COLO829 (cell line): ENCODE results near the gene CACNA2D3.

ENCODE experiments used
- DNase-seq: peaks from one replicate; pipeline ENCODE4 v3.0.0; 2012; ENCODE audit warnings: low spot score

The CACNA2D3 gene

GRCh38 chr3:55007971-55008370 is 885.6 kb downstream of the CACNA2D3 start:
- DNase-seq: no peak

- no peak for DNase-seq
Observed at GRCh38 chr3:55009372-55009771, 887.0 kb downstream of the CACNA2D3 start.

GRCh38 chr3:55012091-55012490 is 889.7 kb downstream of the CACNA2D3 start:
- no peak for DNase-seq

GRCh38 chr3:55013145-55013925 is 891.0 kb downstream of the CACNA2D3 start:
- no peak for DNase-seq

GRCh38 chr3:55014081-55014480 is 891.7 kb downstream of the CACNA2D3 start:
- no peak for DNase-seq

GRCh38 chr3:55014906-55015305 is 892.6 kb downstream of the CACNA2D3 start:
- no peak for DNase-seq

- no peak for DNase-seq
Observed at GRCh38 chr3:55017876-55018275, 895.5 kb downstream of the CACNA2D3 start.

GRCh38 chr3:55030938-55031337 is 908.6 kb downstream of the CACNA2D3 start:
- no peak for DNase-seq

- DNase-seq: no peak
Observed at GRCh38 chr3:55036883-55037577, 914.7 kb downstream of the CACNA2D3 start.

GRCh38 chr3:55042591-55042990 is 920.2 kb downstream of the CACNA2D3 start:
- no peak for DNase-seq

GRCh38 chr3:55044486-55044885 is 922.1 kb downstream of the CACNA2D3 start:
- DNase-seq: no peak

- no peak for DNase-seq
Observed at GRCh38 chr3:55059027-55059629, 936.8 kb downstream of the CACNA2D3 start.

- no peak for DNase-seq
Observed at GRCh38 chr3:55060896-55061719, 938.8 kb downstream of the CACNA2D3 start.

- DNase-seq: no peak
Observed at GRCh38 chr3:55061720-55062034, 939.3 kb downstream of the CACNA2D3 start.

GRCh38 chr3:55064164-55064563 is 941.8 kb downstream of the CACNA2D3 start:
- DNase-seq: no peak

GRCh38 chr3:55065331-55065730 is 943.0 kb downstream of the CACNA2D3 start:
- DNase-seq: no peak

- no peak for DNase-seq
Observed at GRCh38 chr3:55066551-55067047, 944.2 kb downstream of the CACNA2D3 start.

GRCh38 chr3:55069950-55070349 is 947.6 kb downstream of the CACNA2D3 start:
- DNase-seq: no peak

GRCh38 chr3:55074796-55075195 is 952.4 kb downstream of the CACNA2D3 start:
- no peak for DNase-seq

GRCh38 chr3:55075846-55076245 is 953.5 kb downstream of the CACNA2D3 start:
- no peak for DNase-seq

- no peak for DNase-seq
Observed at GRCh38 chr3:55077726-55078125, 955.4 kb downstream of the CACNA2D3 start.

- DNase-seq: no peak
Observed at GRCh38 chr3:55078876-55079275, 956.5 kb downstream of the CACNA2D3 start.
